ENCODE results near the gene TP53RK. TPM values are rescaled to one million over a fixed set of nuclear protein-coding genes. Genes with fewer than 3 reads are reported as not detected.
"Not testable (repeated sequence)": the region's sequence is repeated elsewhere in the genome, so short reads cannot be mapped to it uniquely, and the experiment has no call there.

Gene TP53RK
- polyA plus RNA-seq, 4 donors: 9.4 to 12.4 (median 10.2) TPM

DNA sequence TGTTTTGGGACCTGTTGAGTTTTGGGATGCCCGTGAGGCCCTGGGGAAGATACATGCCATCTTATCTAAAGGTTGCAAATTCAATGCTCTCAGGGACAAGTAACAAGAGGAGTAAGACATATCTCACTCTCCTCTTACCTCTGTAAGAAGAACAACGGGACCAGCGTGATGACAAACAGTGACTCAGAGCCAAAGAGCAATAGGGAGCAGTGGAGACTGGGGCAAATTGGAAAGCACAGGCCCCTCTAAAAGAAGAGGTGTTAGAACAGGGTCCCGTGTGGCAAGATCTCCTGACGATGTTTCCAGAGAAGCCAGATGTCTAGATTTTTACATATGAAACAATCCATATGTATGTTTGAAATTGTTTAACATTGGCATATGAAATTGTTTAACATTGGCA lies 11.6 kb downstream of the TP53RK start:
- DNase-seq (no peak), FAIRE-seq (no peak)
- no peak overlapping the region for H3K4me3 ChIP-seq (ENCODE audit: low read depth in 1 of 3, low read length in 3 of 3)
- WGBS, 3 donors: 84 to 92% (median 88%) methylated on average over 5 of the region's 5 CpGs
- H3K36me3 ChIP-seq (ENCODE audit: control insufficient read depth in 3 of 3, insufficient read depth in 2 of 3, low read depth in 1 of 3, low read length in 3 of 3): peaks cover 0 to 3% (median 0%) of the 10 kb centered on the region in 3 donors
- H3K27me3 ChIP-seq (ENCODE audit: control insufficient read depth in 3 of 3, insufficient read depth in 3 of 3, low read length in 3 of 3): no peaks in the 10 kb centered on the region
- H3K9me3 ChIP-seq (ENCODE audit: control insufficient read depth in 2 of 2, insufficient read depth in 1 of 2, low read depth in 1 of 2, low read length in 1 of 2): no peaks in the 10 kb centered on the region
- peaks cover 0 to 3% (median 0%) of the 10 kb centered on the region in 3 donors for H3K4me1 ChIP-seq (ENCODE audit: control insufficient read depth in 3 of 3, insufficient read depth in 2 of 3, low read depth in 1 of 3, low read length in 2 of 3)
- H3K27ac ChIP-seq (ENCODE audit: low read depth in 1 of 3, low read length in 2 of 3): no peak overlapping the region

DNA sequence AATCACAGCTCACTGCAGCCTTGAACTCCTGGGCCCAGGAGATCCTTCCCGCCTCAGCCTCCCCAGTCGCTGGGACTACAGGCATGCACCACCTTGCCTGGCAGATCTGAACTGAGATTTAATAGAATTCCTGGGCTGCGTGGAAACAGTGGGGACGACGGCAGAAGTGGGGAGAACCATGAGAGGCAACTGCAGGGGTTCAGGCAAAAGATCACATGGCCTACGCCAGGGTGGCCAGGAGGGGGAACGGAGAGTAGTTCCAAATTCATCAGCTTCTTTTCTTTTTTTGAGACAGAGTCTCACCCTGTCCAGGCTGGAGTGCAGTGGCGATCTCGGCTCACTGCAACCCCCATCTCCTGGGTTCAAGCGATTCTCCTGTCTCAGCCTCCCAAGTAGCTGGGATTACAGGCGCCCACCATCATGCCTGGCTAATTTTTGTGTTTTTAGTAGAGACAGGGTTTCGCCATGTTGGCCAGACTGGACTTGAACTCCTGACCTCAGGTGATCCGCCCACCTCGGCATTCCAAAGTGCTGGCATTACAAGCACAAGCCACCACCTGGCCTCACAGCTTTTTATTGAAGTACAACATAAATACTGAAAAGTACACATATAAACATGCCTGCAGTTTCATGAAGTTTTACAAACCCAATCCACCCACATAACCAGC lies 12.5 kb downstream of the TP53RK start:
- not testable (repeated sequence) for FAIRE-seq; H3K27me3 ChIP-seq (ENCODE audit: control insufficient read depth in 3 of 3, insufficient read depth in 3 of 3, low read length in 3 of 3); H3K4me1 ChIP-seq (ENCODE audit: control insufficient read depth in 3 of 3, insufficient read depth in 2 of 3, low read depth in 1 of 3, low read length in 2 of 3); H3K9me3 ChIP-seq (ENCODE audit: control insufficient read depth in 2 of 2, insufficient read depth in 1 of 2, low read depth in 1 of 2, low read length in 1 of 2); H3K36me3 ChIP-seq (ENCODE audit: control insufficient read depth in 3 of 3, insufficient read depth in 2 of 3, low read depth in 1 of 3, low read length in 3 of 3); H3K27ac ChIP-seq (ENCODE audit: low read depth in 1 of 3, low read length in 2 of 3); H3K4me3 ChIP-seq (ENCODE audit: low read depth in 1 of 3, low read length in 3 of 3); DNase-seq
- 82 to 89% (median 83%) methylated on average over 12 to 13 of the region's 14 CpGs for WGBS, 3 donors

DNA sequence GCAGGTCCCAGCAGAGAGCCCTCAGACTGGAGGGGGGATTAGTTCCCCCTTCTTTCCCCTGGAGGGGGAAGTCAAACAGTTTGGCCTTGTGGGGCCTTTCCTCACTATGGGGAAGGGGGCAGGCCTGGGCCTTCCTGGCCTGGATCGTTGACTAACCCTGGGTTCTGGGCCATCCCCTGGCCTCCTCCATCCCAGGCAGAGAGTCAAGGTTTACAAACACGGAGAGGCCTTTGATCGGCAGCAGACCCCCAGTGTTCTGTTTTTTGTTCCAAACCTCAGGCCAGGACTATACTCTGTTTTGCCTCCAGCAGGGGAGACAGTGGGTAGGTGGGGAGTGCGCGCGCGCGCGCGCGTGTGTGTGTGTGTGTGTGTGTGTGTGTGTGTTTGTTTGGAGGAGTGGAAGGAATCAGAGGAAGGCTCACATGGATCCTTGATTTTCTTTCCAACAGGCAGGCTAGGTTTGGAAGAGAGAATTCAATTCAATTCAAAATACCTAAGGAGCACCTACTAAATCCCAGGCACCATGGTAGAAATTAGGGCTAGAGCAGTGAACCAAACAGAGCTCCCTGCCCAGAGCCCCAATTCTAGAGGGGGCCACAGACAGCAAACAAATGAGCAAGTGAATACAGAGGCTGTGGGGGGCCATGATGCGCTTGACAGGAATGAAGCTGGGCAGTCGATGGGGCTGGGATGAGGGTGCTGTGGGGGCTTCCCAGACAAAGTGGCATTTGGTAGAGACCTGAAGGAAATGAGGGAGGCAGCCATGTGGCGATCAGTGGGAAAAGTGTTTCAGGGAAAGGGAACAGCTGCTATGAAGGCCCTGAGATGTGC lies 14.8 kb downstream of the TP53RK start:
- no peak for DNase-seq
- peaks cover 0 to 8% of the 10 kb centered on the region in 2 donors for H3K9me3 ChIP-seq (ENCODE audit: control insufficient read depth in 2 of 2, insufficient read depth in 1 of 2, low read depth in 1 of 2, low read length in 1 of 2)
- WGBS, 3 donors: 71 to 82% (median 76%) methylated on average over 14 of the region's 14 CpGs
- H3K27ac ChIP-seq (ENCODE audit: low read depth in 1 of 3, low read length in 2 of 3): no peak overlapping the region
- no peak for FAIRE-seq
- H3K4me1 ChIP-seq (ENCODE audit: control insufficient read depth in 3 of 3, insufficient read depth in 2 of 3, low read depth in 1 of 3, low read length in 2 of 3): no peaks in the 10 kb centered on the region
- no peaks in the 10 kb centered on the region for H3K36me3 ChIP-seq (ENCODE audit: control insufficient read depth in 3 of 3, insufficient read depth in 2 of 3, low read depth in 1 of 3, low read length in 3 of 3)
- no peaks in the 10 kb centered on the region for H3K27me3 ChIP-seq (ENCODE audit: control insufficient read depth in 3 of 3, insufficient read depth in 3 of 3, low read length in 3 of 3)
- no peak overlapping the region for H3K4me3 ChIP-seq (ENCODE audit: low read depth in 1 of 3, low read length in 3 of 3)

DNA sequence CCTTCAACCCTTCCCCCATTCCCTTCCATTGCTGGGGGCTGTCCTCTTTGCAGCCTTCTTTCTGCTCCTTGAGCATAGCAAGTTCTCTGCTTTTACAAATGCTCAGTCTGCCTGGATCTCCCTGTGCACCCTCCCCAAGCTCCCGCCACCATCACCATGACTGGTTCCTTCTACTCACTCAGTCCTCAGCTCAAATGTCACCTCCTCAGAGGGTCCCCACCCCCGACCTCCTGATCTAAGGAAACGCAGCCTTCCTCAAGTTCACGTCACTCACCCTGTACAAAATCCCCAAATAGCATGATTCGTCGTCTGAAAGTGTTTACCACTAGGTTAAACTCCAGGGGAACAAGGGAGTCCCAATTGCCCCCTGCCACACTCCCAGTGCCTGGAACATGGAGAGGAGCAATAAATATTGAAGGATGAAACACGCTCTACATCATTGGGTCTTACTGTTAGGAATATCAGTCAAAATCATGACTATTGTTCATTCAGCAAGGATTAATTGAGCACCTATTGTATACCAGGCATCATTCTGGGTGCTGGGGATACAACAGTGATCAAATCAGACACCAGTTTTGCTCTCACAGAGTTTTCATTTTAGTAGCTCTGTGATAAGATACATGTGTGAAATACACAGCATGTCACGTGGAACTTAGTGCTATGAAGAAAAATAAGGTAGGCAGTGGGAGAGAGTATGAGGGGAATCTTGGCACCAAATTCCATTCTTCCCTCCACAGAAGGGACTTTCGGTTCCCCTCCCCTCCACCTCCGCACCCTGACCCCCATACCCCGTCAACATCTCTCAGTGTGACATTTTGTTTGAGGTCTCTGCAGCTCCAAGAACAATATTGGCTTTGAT lies 15.6 kb downstream of the TP53RK start:
- no peak for FAIRE-seq
- H3K4me1 ChIP-seq (ENCODE audit: control insufficient read depth in 3 of 3, insufficient read depth in 2 of 3, low read depth in 1 of 3, low read length in 2 of 3): no peaks in the 10 kb centered on the region
- no peak for DNase-seq
- no peaks in the 10 kb centered on the region for H3K36me3 ChIP-seq (ENCODE audit: control insufficient read depth in 3 of 3, insufficient read depth in 2 of 3, low read depth in 1 of 3, low read length in 3 of 3)
- no peak overlapping the region for H3K4me3 ChIP-seq (ENCODE audit: low read depth in 1 of 3, low read length in 3 of 3)
- no peaks in the 10 kb centered on the region for H3K27me3 ChIP-seq (ENCODE audit: control insufficient read depth in 3 of 3, insufficient read depth in 3 of 3, low read length in 3 of 3)
- H3K9me3 ChIP-seq (ENCODE audit: control insufficient read depth in 2 of 2, insufficient read depth in 1 of 2, low read depth in 1 of 2, low read length in 1 of 2): peaks cover 0 to 8% of the 10 kb centered on the region in 2 donors
- no peak overlapping the region for H3K27ac ChIP-seq (ENCODE audit: low read depth in 1 of 3, low read length in 2 of 3)
- WGBS, 3 donors: 84 to 87% (median 84%) methylated on average over 11 of the region's 11 CpGs

DNA sequence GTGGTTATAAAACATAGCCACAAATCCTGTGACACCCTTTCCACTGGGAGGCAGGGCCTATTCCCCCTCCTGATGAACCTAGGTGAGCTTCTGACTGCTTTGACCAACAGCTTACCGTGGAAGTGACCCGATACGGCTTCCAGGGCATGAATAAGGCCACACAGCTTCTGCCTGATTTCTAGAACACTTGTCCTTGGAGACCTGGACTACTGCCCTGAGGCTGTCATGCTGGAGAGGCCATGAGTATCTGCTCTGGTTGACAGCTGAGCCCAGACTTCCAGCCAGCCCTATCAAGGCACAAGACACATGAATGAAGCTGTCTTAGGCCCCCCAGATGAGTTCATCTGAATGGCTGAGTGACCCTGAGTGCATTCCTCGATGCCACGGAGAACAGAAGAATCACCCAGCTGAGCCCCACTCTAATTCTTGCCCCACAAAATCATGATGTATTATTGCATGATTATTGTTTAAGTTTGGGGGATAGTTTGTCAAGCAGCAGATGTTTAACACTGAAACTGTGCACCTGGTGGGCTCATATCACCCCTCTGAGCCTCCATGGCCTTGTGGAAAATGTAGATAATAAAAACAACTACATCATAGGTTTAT lies 16.6 kb downstream of the TP53RK start:
- Histone ChIP-seq H3K4me1 (ENCODE audit: control insufficient read depth in 3 of 3, insufficient read depth in 2 of 3, low read depth in 1 of 3, low read length in 2 of 3) (no peaks in the 10 kb centered on the region), H3K9me3 (ENCODE audit: control insufficient read depth in 2 of 2, insufficient read depth in 1 of 2, low read depth in 1 of 2, low read length in 1 of 2) (peaks cover 0 to 8% of the 10 kb centered on the region in 2 donors), H3K36me3 (ENCODE audit: control insufficient read depth in 3 of 3, insufficient read depth in 2 of 3, low read depth in 1 of 3, low read length in 3 of 3) (no peaks in the 10 kb centered on the region), H3K27ac (ENCODE audit: low read depth in 1 of 3, low read length in 2 of 3) (no peak overlapping the region), H3K4me3 (ENCODE audit: low read depth in 1 of 3, low read length in 3 of 3) (no peak overlapping the region), H3K27me3 (ENCODE audit: control insufficient read depth in 3 of 3, insufficient read depth in 3 of 3, low read length in 3 of 3) (no peaks in the 10 kb centered on the region)
- FAIRE-seq: no peak
- WGBS, 3 donors: 89 to 95% (median 93%) methylated on average over 5 of the region's 5 CpGs
- DNase-seq: no peak

DNA sequence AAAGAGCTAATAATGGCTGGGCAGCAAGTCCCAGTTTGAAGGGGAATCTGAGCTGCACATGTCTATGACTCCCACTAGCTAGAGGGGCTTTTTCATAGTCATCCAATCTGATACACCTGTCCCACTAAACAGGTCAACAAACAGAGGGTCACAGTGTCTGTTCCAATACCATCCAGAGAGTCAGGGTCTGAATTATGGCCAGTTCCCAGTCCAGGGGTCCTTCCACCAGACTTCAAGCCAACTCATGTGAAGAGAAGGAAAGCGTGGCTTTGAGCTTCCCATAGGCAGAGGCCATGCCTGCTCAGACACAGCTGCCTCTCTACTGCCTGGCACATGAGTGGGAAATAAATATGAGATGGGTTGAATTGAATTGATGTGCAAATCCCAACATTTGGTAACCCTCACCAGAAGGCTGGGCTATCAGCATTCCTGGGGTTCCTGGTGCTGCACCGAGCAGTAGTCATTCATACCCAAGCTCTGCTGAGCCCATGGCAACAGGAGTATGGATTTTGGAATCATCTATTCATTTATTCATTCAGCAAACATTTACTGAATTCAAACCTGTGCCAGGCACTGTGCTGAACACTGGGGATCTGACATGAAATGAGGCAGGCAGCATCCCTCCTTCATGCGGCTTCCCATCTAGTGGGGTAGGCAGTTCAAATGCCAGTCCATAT lies 17.2 kb downstream of the TP53RK start:
- no peak for DNase-seq
- Histone ChIP-seq H3K9me3 (ENCODE audit: control insufficient read depth in 2 of 2, insufficient read depth in 1 of 2, low read depth in 1 of 2, low read length in 1 of 2) (peaks cover 0 to 8% of the 10 kb centered on the region in 2 donors), H3K36me3 (ENCODE audit: control insufficient read depth in 3 of 3, insufficient read depth in 2 of 3, low read depth in 1 of 3, low read length in 3 of 3) (no peaks in the 10 kb centered on the region), H3K4me3 (ENCODE audit: low read depth in 1 of 3, low read length in 3 of 3) (no peak overlapping the region), H3K4me1 (ENCODE audit: control insufficient read depth in 3 of 3, insufficient read depth in 2 of 3, low read depth in 1 of 3, low read length in 2 of 3) (no peaks in the 10 kb centered on the region), H3K27ac (ENCODE audit: low read depth in 1 of 3, low read length in 2 of 3) (no peak overlapping the region), H3K27me3 (ENCODE audit: control insufficient read depth in 3 of 3, insufficient read depth in 3 of 3, low read length in 3 of 3) (no peaks in the 10 kb centered on the region)
- no peak for FAIRE-seq
- WGBS, 3 donors: 89 to 92% (median 92%) methylated on average over 3 of the region's 3 CpGs

DNA sequence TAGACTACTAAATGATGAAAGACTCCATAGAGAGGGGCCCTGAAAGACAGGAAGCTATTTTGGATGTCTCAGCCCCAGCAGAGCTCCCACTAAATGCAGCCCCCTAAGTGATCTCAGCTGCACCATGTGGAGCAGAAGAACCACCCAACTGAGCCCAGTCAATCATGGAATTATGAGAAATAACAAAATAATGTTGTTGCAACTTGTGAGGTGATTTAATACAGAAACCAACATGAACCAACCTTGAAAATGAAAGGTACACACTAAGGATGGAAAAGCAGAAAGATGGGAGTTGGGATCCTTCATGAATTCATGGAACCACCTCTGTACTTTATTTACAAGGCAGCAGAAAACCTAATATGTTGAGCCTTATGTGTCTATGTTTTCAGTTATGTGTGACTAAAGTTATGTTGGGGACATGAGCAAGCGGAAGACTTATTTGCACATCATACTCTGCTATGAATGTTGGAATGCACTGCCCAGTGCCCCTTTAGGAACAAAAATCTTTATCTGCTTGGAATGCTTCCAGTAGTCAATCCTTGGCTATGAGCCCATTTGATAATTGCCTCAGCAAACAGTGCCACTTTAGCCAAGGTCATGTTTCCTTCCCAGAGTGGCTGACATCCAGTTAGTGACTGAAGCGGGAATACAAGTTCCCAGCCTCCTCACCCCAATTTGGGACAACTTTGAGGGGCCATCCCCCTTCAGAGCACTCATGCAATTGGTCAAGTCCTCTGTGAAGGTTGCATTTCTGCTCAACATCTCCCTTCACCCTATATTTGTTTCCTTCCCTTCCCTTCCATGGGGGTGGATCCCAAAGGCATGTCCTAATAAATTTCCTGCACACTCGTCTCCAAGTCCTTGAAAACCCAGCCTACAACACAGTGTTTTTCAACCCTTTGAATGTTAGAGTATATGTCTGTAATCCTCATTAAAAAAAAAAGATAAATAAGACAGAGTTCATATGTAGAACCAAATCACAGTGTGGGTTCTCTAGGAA lies 18.4 kb downstream of the TP53RK start:
- no peaks in the 10 kb centered on the region for H3K36me3 ChIP-seq (ENCODE audit: control insufficient read depth in 3 of 3, insufficient read depth in 2 of 3, low read depth in 1 of 3, low read length in 3 of 3)
- H3K4me1 ChIP-seq (ENCODE audit: control insufficient read depth in 3 of 3, insufficient read depth in 2 of 3, low read depth in 1 of 3, low read length in 2 of 3): no peaks in the 10 kb centered on the region
- peaks cover 0 to 8% of the 10 kb centered on the region in 2 donors for H3K9me3 ChIP-seq (ENCODE audit: control insufficient read depth in 2 of 2, insufficient read depth in 1 of 2, low read depth in 1 of 2, low read length in 1 of 2)
- no peak overlapping the region for H3K4me3 ChIP-seq (ENCODE audit: low read depth in 1 of 3, low read length in 3 of 3)
- no peak for DNase-seq
- no peak overlapping the region for H3K27ac ChIP-seq (ENCODE audit: low read depth in 1 of 3, low read length in 2 of 3)
- 52 to 73% (median 64%) methylated on average over 3 of the region's 3 CpGs for WGBS, 3 donors
- no peaks in the 10 kb centered on the region for H3K27me3 ChIP-seq (ENCODE audit: control insufficient read depth in 3 of 3, insufficient read depth in 3 of 3, low read length in 3 of 3)
- no peak for FAIRE-seq
